Occipital lobe (tissue), 2 donors: Measurements from ENCODE around the gene TARDBP. TPM values are rescaled to one million over a fixed set of nuclear protein-coding genes. Genes with fewer than 3 reads are reported as not detected.
A peak's percentile ranks its signal among the peaks of the same experiment; 100 is the strongest.
"Not testable (repeated sequence)": the region's sequence is repeated elsewhere in the genome, so short reads cannot be mapped to it uniquely, and the experiment has no call there.

Source experiments
- DNase-seq: peaks from one replicate; lab custom pipeline; 2025; lab: John Stamatoyannopoulos, UW
- total RNA-seq: library from RNA; depleted of rRNA; stranded (reverse); fragments of >200 nt; gene quantifications from one replicate; pipeline ENCODE4 v1.2.3, GENCODE V29; 2014

TARDBP gene
- 102 TPM for total RNA-seq

GRCh38 chr1:11012260-11013159 lies at the start of gene TARDBP:
TARDBP (plus strand) TSS chr1:11012654; CDS start chr1:11013728, 1,074 bp downstream.
- peak; percentile 93 for DNase-seq

- DNase-seq: no peak
Observed at GRCh38 chr1:10965546-10966226, 46.8 kb upstream of the TARDBP start.

- DNase-seq: no peak
Observed at GRCh38 chr1:10967090-10967489, 45.4 kb upstream of the TARDBP start.

GRCh38 chr1:10968411-10968826 lies 44.0 kb upstream of the TARDBP start:
- no peak for DNase-seq

- no peak for DNase-seq
Observed at GRCh38 chr1:10969267-10969970, 43.0 kb upstream of the TARDBP start.

GRCh38 chr1:10969971-10970332 lies 42.5 kb upstream of the TARDBP start:
- no peak for DNase-seq

- DNase-seq: no peak
Observed at GRCh38 chr1:10973552-10973951, 38.9 kb upstream of the TARDBP start.

- no peak for DNase-seq
Observed at GRCh38 chr1:10973956-10974881, 38.2 kb upstream of the TARDBP start.

GRCh38 chr1:10975567-10976326 lies 36.7 kb upstream of the TARDBP start:
- DNase-seq: peak; percentile 65

- DNase-seq: no peak
Observed at GRCh38 chr1:10978719-10979118, 33.7 kb upstream of the TARDBP start.

GRCh38 chr1:10979483-10979920 lies 33.0 kb upstream of the TARDBP start:
- peak; percentile 57 for DNase-seq

- peak; percentile 76 for DNase-seq
Observed at GRCh38 chr1:10980094-10980577, 32.3 kb upstream of the TARDBP start.

GRCh38 chr1:10980841-10981727 lies 31.4 kb upstream of the TARDBP start:
- DNase-seq: peak; percentile 67

- DNase-seq: no peak
Observed at GRCh38 chr1:10986525-10986890, 25.9 kb upstream of the TARDBP start.

GRCh38 chr1:10987840-10988417 lies 24.5 kb upstream of the TARDBP start:
- no peak for DNase-seq

GRCh38 chr1:10989095-10989494 lies 23.4 kb upstream of the TARDBP start:
- DNase-seq: no peak

- not testable (repeated sequence) for DNase-seq
Observed at GRCh38 chr1:10989920-10990516, 22.4 kb upstream of the TARDBP start.

GRCh38 chr1:10990828-10991227 lies 21.6 kb upstream of the TARDBP start:
- DNase-seq: no peak
